ENCODE measurements around the gene IDI2. TPM values are rescaled to one million over a fixed set of nuclear protein-coding genes. Genes with fewer than 3 reads are reported as not detected.

The IDI2 gene
- total RNA-seq, 1 experiment from 2014 or later, result not detected

- Mint-ChIP-seq H3K4me1 (peaks cover 26% of the 10 kb centered on the region), H3K9me3 (no peaks in the 10 kb centered on the region), H3K27me3 (ENCODE audit: low read depth) (no peaks in the 10 kb centered on the region), H3K36me3 (peaks cover 25% of the 10 kb centered on the region), H3K4me3 (peak within 1 kb of the TSS; percentile 95), H3K27ac (peak within 1 kb of the TSS; percentile 98)
- CTCF ChIA-PET, result interaction anchor here (1.0 to 1.4 kb wide), 4 partner anchors 62 to 572 kb away, joined by 3 to 4 read pairs (median 3); no protein-coding TSS in a partner anchor
- peak; percentile 95 for ATAC-seq
- peak; percentile 94 for DNase-seq (ENCODE audit: low spot score)
- POLR2A ChIA-PET, result interaction anchor here (0.6 to 1.1 kb wide), 3 partner anchors 14 to 33 kb away, joined by 3 to 4 read pairs (median 4); no protein-coding TSS in a partner anchor
- TF ChIP-seq ETV6 (CRISPR knock-in tag; IDR thresholded peaks at IDR 0.05) (0 out of 2 replicates have a peak, but pooled peaks have one; percentile 57), ZNF671 (CRISPR knock-in tag; IDR thresholded peaks at IDR 0.05) (no peak), SMAD4 (CRISPR knock-in tag; IDR thresholded peaks at IDR 0.05) (no peak), TEAD4 (CRISPR knock-in tag; IDR thresholded peaks at IDR 0.05) (no peak), TP53 (CRISPR knock-in tag; IDR thresholded peaks at IDR 0.05) (0 out of 2 replicates have a peak, but pooled peaks have one; percentile 45), ATF1 (CRISPR knock-in tag; IDR thresholded peaks at IDR 0.05) (no peak), NFE2L1 (CRISPR knock-in tag; IDR thresholded peaks at IDR 0.05) (peak; percentile 77; the same call in 1 of the 2 replicates), E2F4 (CRISPR knock-in tag; IDR thresholded peaks at IDR 0.05; ENCODE audit: borderline replicate concordance, low read depth) (no peak), FOXK1 (CRISPR knock-in tag; IDR thresholded peaks at IDR 0.05) (peak; percentile 97), FOXP1 (CRISPR knock-in tag; IDR thresholded peaks at IDR 0.05; ENCODE audit: borderline replicate concordance) (peak; percentile 90), ARID4B (CRISPR knock-in tag; IDR thresholded peaks at IDR 0.05; ENCODE audit: borderline replicate concordance) (peak; percentile 89), ZNF138 (CRISPR knock-in tag; conservative IDR thresholded peaks at IDR 0.05) (no peak), JUN (CRISPR knock-in tag; IDR thresholded peaks at IDR 0.05) (peak; percentile 89), ZNF232 (CRISPR knock-in tag; IDR thresholded peaks at IDR 0.05) (peak; percentile 86), ZNF281 (CRISPR knock-in tag; IDR thresholded peaks at IDR 0.05) (peak; percentile 61; the same call in 1 of the 2 replicates), NR2C2 (CRISPR knock-in tag; IDR thresholded peaks at IDR 0.05) (no peak), ELF4 (CRISPR knock-in tag; IDR thresholded peaks at IDR 0.05; ENCODE audit: low read depth) (no peak), USF1 (CRISPR knock-in tag; IDR thresholded peaks at IDR 0.05) (peak; percentile 56; the same call in 1 of the 2 replicates), TCF7 (CRISPR knock-in tag; IDR thresholded peaks at IDR 0.05; ENCODE audit: low read depth) (0 out of 2 replicates have a peak, but pooled peaks have one; percentile 38), KAT7 (CRISPR knock-in tag; IDR thresholded peaks at IDR 0.05; ENCODE audit: borderline replicate concordance) (peak; percentile 30; the same call in 1 of the 2 replicates), ZMAT4 (CRISPR knock-in tag; IDR thresholded peaks at IDR 0.05) (no peak), ESRRA (CRISPR knock-in tag; IDR thresholded peaks at IDR 0.05; ENCODE audit: borderline replicate concordance) (peak; percentile 77), HMGXB4 (CRISPR knock-in tag; IDR thresholded peaks at IDR 0.05) (peak; percentile 86; the same call in 1 of the 2 replicates), CREM (CRISPR knock-in tag; IDR thresholded peaks at IDR 0.05) (peak; percentile 95), SMAD3 (CRISPR knock-in tag; IDR thresholded peaks at IDR 0.05; ENCODE audit: borderline replicate concordance) (peak; percentile 76; the same call in 1 of the 2 replicates)
These were observed 37.6 kb downstream of the IDI2 start, which contains the start of gene GTPBP4 for GRCh38 chr10:987870-988666. Gene GTPBP4 (plus strand): TSS chr10:988434. CDS start chr10:988480, 46 bp downstream.
